B cell (primary cell): ENCODE results near the gene HELB. TPM values are rescaled to one million over a fixed set of nuclear protein-coding genes. Genes with fewer than 3 reads are reported as not detected.

Experiments
- ATAC-seq: fragments of 200-7000 bp; cut with Tn5 transposase; one replicate; pipeline ENCODE4 v1.10.0; 2021; ENCODE audit warnings: low read depth, mild to moderate bottlenecking, moderate number of reproducible peaks, moderate library complexity
- CTCF ChIA-PET: fragments of 350-600 bp; sonication (Branson Sonifier 250); formaldehyde crosslinking; loops from one replicate; lab custom pipeline; 2021; ENCODE audit warnings: antibody characterized with exemption, inconsistent platforms; lab: Charles Lee
- POLR2A ChIA-PET: fragments of 350-600 bp; sonication (Branson Sonifier 250); formaldehyde crosslinking; loops from one replicate; lab custom pipeline; 2021; ENCODE audit warnings: antibody characterized with exemption; lab: Charles Lee
- DNase-seq: peaks from one replicate; pipeline ENCODE4 v3.0.0; 2013
- H2AFZ ChIP-seq: 2 replicates; pipeline ENCODE4 v1.6.1; 2012; ENCODE audit warnings: mild to moderate bottlenecking, low read depth, low read length; ENCODE audit not compliant: insufficient read depth, poor library complexity, severe bottlenecking
- H3K27ac ChIP-seq, 2 donors: 1 replicate in 1 of 2; 2 replicates in 1 of 2; pipeline ENCODE4 v1.5.1; 2012 to 2013; ENCODE audit warnings: low read length in 2 of 2, mild to moderate bottlenecking in 2 of 2, moderate library complexity in 1 of 2
- H3K27me3 ChIP-seq, 4 experiments: fragments of 200-600 bp in 1 of 4; sonication (generic) in 1 of 4; replicated peaks in 1 of 4; 1 replicate in 2 of 4; 2 replicates in 2 of 4; pipeline versions ENCODE4 v1.6.1 to v1.7.0; 2013 to 2016; ENCODE audit warnings: low read length in 3 of 4, mild to moderate bottlenecking in 2 of 4, mixed read lengths in 1 of 4, moderate library complexity in 1 of 4; ENCODE audit not compliant: insufficient read depth in 4 of 4, control insufficient read depth in 3 of 4; ENCODE audit errors: control extremely low read depth in 1 of 4
- H3K36me3 ChIP-seq, 2 experiments: replicated peaks in 1 of 2; 1 replicate in 1 of 2; 2 replicates in 1 of 2; pipeline versions ENCODE4 v1.6.1 to v1.7.1; 2013; ENCODE audit warnings: low read length in 1 of 2; ENCODE audit not compliant: insufficient read depth in 2 of 2, control insufficient read depth in 1 of 2; ENCODE audit errors: control extremely low read depth in 1 of 2, extremely low read depth in 1 of 2
- H3K4me1 ChIP-seq, 2 donors: fragments of 200-600 bp in 1 of 2; sonication (generic) in 1 of 2; 1 replicate in 1 of 2; 2 replicates in 1 of 2; pipeline versions ENCODE4 v1.5.1 to v1.6.1; 2013 to 2017; ENCODE audit warnings: low read length in 2 of 2; ENCODE audit not compliant: control insufficient read depth in 2 of 2, insufficient read depth in 2 of 2
- H3K4me2 ChIP-seq: replicated peaks from 2 replicates; pipeline ENCODE3; 2012; ENCODE audit warnings: mild to moderate bottlenecking, low read depth, low read length; ENCODE audit not compliant: poor library complexity, severe bottlenecking
- H3K4me3 ChIP-seq, 5 experiments: fragments of 200-600 bp in 1 of 5; sonication (generic) in 1 of 5; 1 replicate in 3 of 5; 2 replicates in 2 of 5; pipeline versions ENCODE4 v1.5.1 to v1.7.0; 2011 to 2016; ENCODE audit warnings: low read length in 4 of 5, mild to moderate bottlenecking in 4 of 5, low read depth in 2 of 5, control low read depth in 1 of 5, moderate library complexity in 1 of 5; ENCODE audit not compliant: insufficient read depth in 1 of 5; ENCODE audit errors: control extremely low read depth in 1 of 5, extremely low read depth in 1 of 5
- H3K79me2 ChIP-seq: fragments of 200-600 bp; sonication (generic); one replicate; pipeline ENCODE4 v1.6.0; 2016; ENCODE audit warnings: low read length; ENCODE audit not compliant: control insufficient read depth, insufficient read depth
- H3K9ac ChIP-seq: fragments of 200-600 bp; sonication (generic); 2 replicates; pipeline ENCODE4 v1.6.1; 2017; ENCODE audit warnings: mild to moderate bottlenecking, low read length, moderate library complexity
- H3K9me3 ChIP-seq, 3 donors: one replicate each; pipeline versions ENCODE4 v1.6.1 to v1.7.1; 2013; ENCODE audit warnings: low read length in 2 of 3; ENCODE audit not compliant: control insufficient read depth in 2 of 3, insufficient read depth in 1 of 3; ENCODE audit errors: control extremely low read depth in 1 of 3
- H4K20me1 ChIP-seq: 2 replicates; pipeline ENCODE4 v1.6.0; 2012; ENCODE audit warnings: mild to moderate bottlenecking, low read length; ENCODE audit not compliant: insufficient read depth, control insufficient read depth, poor library complexity, severe bottlenecking
- H3K27ac Mint-ChIP-seq: one replicate; pipeline ENCODE4 v1.8.0; 2021; ENCODE audit warnings: mixed read lengths
- H3K27me3 Mint-ChIP-seq: one replicate; pipeline ENCODE4 v1.8.0; 2021; ENCODE audit warnings: mixed read lengths
- H3K4me1 Mint-ChIP-seq: one replicate; pipeline ENCODE4 v1.8.0; 2021; ENCODE audit warnings: mixed read lengths
- H3K4me3 Mint-ChIP-seq: one replicate; pipeline ENCODE4 v1.8.0; 2021; ENCODE audit warnings: mixed read lengths
- H3K9me3 Mint-ChIP-seq: one replicate; pipeline ENCODE4 v1.8.0; 2022; ENCODE audit warnings: mixed read lengths; ENCODE audit not compliant: insufficient read depth
- CTCF ChIP-seq: fragments of 200-600 bp; IDR thresholded peaks from one replicate; pipeline ENCODE4 v1.8.0; 2022; ENCODE audit warnings: antibody characterized with exemption, mild to moderate bottlenecking
- EZH2 ChIP-seq: IDR thresholded peaks from 2 replicates; pipeline ENCODE4 v1.6.1; 2012; ENCODE audit warnings: borderline replicate concordance, low read depth, mild to moderate bottlenecking, moderate library complexity, low read length; ENCODE audit not compliant: insufficient read depth, poor library complexity, severe bottlenecking
- WGBS: methylation state at CpG from one replicate; pipeline ENCODE4 v1.1.5; 2013; ENCODE audit warnings: missing lambda C conversion rate; ENCODE audit not compliant: insufficient coverage; 5-methylcytosine and 5-hydroxymethylcytosine counted together
- intact Hi-C: fragments of 100-400 bp; cut with micrococcal nuclease; formaldehyde crosslinking; loops from one replicate; pipeline ENCODE4 v1.10.0; 2022
- polyA plus RNA-seq: library from polyadenylated mRNA; depleted of rRNA; stranded (reverse); fragments of >200 nt; gene quantifications from 2 replicates; pipeline ENCODE4 v1.2.3, GENCODE V29; 2012
- total RNA-seq, 2 donors: library from RNA; stranded (reverse); fragments of 120-200 nt in 1 of 2; gene quantifications; 1 replicate in 1 of 2; 2 replicates in 1 of 2; pipeline versions ENCODE4 v1.2.3 to v1.2.4, GENCODE V29; 2013 to 2022

HELB gene
- total and polyA plus RNA-seq, 2 donors (not counting 1 experiment from before 2014, with no cell fraction given), result 2.4 to 10.0 TPM

- Histone ChIP-seq H3K4me2 (no peak overlapping the region), H3K27me3 (no peaks in the 10 kb centered on the region), H3K9ac (no peak overlapping the region), H4K20me1 (no peaks in the 10 kb centered on the region), H2AFZ (no peak overlapping the region), H3K36me3 (peaks cover 0 to 18% of the 10 kb centered on the region in 2 experiments), H3K27ac (no peak overlapping the region), H3K4me3 (no peak overlapping the region), H3K79me2 (no peaks in the 10 kb centered on the region), H3K4me1 (no peaks in the 10 kb centered on the region), H3K9me3 (no peaks in the 10 kb centered on the region)
- Mint-ChIP-seq H3K4me1 (no peaks in the 10 kb centered on the region), H3K9me3 (no peaks in the 10 kb centered on the region), H3K27me3 (no peaks in the 10 kb centered on the region), H3K4me3 (no peak overlapping the region), H3K27ac (no peak overlapping the region)
- TF ChIP-seq CTCF, result no peak
- no peak for TF ChIP-seq EZH2
- POLR2A ChIA-PET, result interaction anchor here (0.6 kb wide), 1 partner anchor 156 kb away, joined by 3 read pairs; no protein-coding TSS in a partner anchor
- ATAC-seq, result no peak
- intact Hi-C loops, result no loop called here
- CTCF ChIA-PET, result no interaction called here
- WGBS, result 100% methylated on average over 1 of the region's 1 CpG
- DNase-seq, result no peak
These were observed 29.5 kb downstream of the HELB start for GRCh38 chr12:66331814-66332213.

- no peaks in the 10 kb centered on the region for H4K20me1 ChIP-seq
- no peak overlapping the region for H2AFZ ChIP-seq
- ChIA-PET POLR2A (no interaction called here), CTCF (no interaction called here)
- DNase-seq (no peak), ATAC-seq (no peak)
- no CpG with 5 or more reads among the region's 2 CpGs for WGBS
- H3K79me2 ChIP-seq, result no peaks in the 10 kb centered on the region
- H3K4me3 ChIP-seq, result no peak overlapping the region
- intact Hi-C loops, result no loop called here
- no peaks in the 10 kb centered on the region for H3K4me1 Mint-ChIP-seq
- H3K36me3 ChIP-seq, result peaks cover 9 to 32% of the 10 kb centered on the region in 2 experiments
- H3K9ac ChIP-seq, result no peak overlapping the region
- TF ChIP-seq CTCF (no peak), EZH2 (no peak)
- H3K4me2 ChIP-seq, result no peak overlapping the region
- no peak overlapping the region for H3K4me3 Mint-ChIP-seq
- H3K27me3 Mint-ChIP-seq, result no peaks in the 10 kb centered on the region
- no peaks in the 10 kb centered on the region for H3K4me1 ChIP-seq
- H3K9me3 Mint-ChIP-seq, result peaks cover 2% of the 10 kb centered on the region
- peaks cover 0 to 6% (median 4%) of the 10 kb centered on the region in 3 donors for H3K9me3 ChIP-seq
- H3K27me3 ChIP-seq, result no peaks in the 10 kb centered on the region
- H3K27ac ChIP-seq, result no peak overlapping the region
- H3K27ac Mint-ChIP-seq, result no peak overlapping the region
These were observed 33.5 kb downstream of the HELB start for GRCh38 chr12:66335746-66336145.
